NT2/D1 (cell line): ENCODE results near the gene SLC15A2.
A peak's percentile ranks its signal among the peaks of the same experiment; 100 is the strongest.
"Not testable (repeated sequence)": the region's sequence is repeated elsewhere in the genome, so short reads cannot be mapped to it uniquely, and the experiment has no call there.

Experiments used
- DNase-seq: peaks from one replicate; pipeline ENCODE4 v3.0.0-alpha.2; 2011; ENCODE audit warnings: low read depth, low spot score
- H3K27me3 ChIP-seq: 2 replicates; pipeline ENCODE4 v1.6.0; 2011; ENCODE audit warnings: mild to moderate bottlenecking; ENCODE audit not compliant: insufficient read length, insufficient read depth
- H3K36me3 ChIP-seq: 2 replicates; pipeline ENCODE4 v1.6.1; 2011; ENCODE audit warnings: mild to moderate bottlenecking, low read length, mixed read lengths; ENCODE audit not compliant: insufficient read depth, insufficient read length
- H3K4me1 ChIP-seq: 2 replicates; pipeline ENCODE4 v1.5.1; 2011; ENCODE audit not compliant: insufficient read depth, insufficient read length
- H3K4me3 ChIP-seq: 2 replicates; pipeline ENCODE4 v1.5.1; 2011; ENCODE audit warnings: low read depth; ENCODE audit not compliant: insufficient read length
- H3K9ac ChIP-seq: 2 replicates; pipeline ENCODE4 v1.6.0; 2011; ENCODE audit warnings: low read depth; ENCODE audit not compliant: insufficient read length
- H3K9me3 ChIP-seq: 2 replicates; pipeline ENCODE4 v1.5.1; 2011; ENCODE audit warnings: mild to moderate bottlenecking, low read length; ENCODE audit not compliant: insufficient read depth
- SUZ12 ChIP-seq: IDR thresholded peaks from 2 replicates; pipeline ENCODE4 v1.6.1; 2011; ENCODE audit not compliant: insufficient read length, insufficient read depth; ENCODE audit errors: extremely low read depth
- YY1 ChIP-seq: IDR thresholded peaks from 2 replicates; pipeline ENCODE4 v1.6.1; 2011; ENCODE audit not compliant: insufficient read length, insufficient read depth
- ZNF274 ChIP-seq: IDR thresholded peaks from 2 replicates; pipeline ENCODE4 v1.6.1; 2011; ENCODE audit warnings: mild to moderate bottlenecking, low read depth, low read length

SLC15A2 gene, protein sequence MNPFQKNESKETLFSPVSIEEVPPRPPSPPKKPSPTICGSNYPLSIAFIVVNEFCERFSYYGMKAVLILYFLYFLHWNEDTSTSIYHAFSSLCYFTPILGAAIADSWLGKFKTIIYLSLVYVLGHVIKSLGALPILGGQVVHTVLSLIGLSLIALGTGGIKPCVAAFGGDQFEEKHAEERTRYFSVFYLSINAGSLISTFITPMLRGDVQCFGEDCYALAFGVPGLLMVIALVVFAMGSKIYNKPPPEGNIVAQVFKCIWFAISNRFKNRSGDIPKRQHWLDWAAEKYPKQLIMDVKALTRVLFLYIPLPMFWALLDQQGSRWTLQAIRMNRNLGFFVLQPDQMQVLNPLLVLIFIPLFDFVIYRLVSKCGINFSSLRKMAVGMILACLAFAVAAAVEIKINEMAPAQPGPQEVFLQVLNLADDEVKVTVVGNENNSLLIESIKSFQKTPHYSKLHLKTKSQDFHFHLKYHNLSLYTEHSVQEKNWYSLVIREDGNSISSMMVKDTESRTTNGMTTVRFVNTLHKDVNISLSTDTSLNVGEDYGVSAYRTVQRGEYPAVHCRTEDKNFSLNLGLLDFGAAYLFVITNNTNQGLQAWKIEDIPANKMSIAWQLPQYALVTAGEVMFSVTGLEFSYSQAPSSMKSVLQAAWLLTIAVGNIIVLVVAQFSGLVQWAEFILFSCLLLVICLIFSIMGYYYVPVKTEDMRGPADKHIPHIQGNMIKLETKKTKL

GRCh38 chr3:121894301-121894990 is at the start of gene SLC15A2:
SLC15A2 (plus strand) TSS chr3:121894401; CDS start chr3:121894477, 76 bp downstream.
- TF ChIP-seq SUZ12 (no peak), ZNF274 (no peak), YY1 (no peak)
- Histone ChIP-seq H3K9me3 (no peaks in the 10 kb centered on the region), H3K4me1 (no peaks in the 10 kb centered on the region), H3K36me3 (no peaks in the 10 kb centered on the region), H3K4me3 (no peak within 1 kb of the TSS), H3K27me3 (no peaks in the 10 kb centered on the region), H3K9ac (peak within 1 kb of the TSS; percentile 23)
- DNase-seq: peak; percentile 39

- H3K27me3 ChIP-seq: no peaks in the 10 kb centered on the region
- no peak overlapping the region for H3K9ac ChIP-seq
- H3K9me3 ChIP-seq: peaks cover 10% of the 10 kb centered on the region; the same call in 1 of the 2 replicates
- H3K4me1 ChIP-seq: no peaks in the 10 kb centered on the region
- no peak for DNase-seq
- no peaks in the 10 kb centered on the region for H3K36me3 ChIP-seq
- H3K4me3 ChIP-seq: no peak overlapping the region
- no peak for TF ChIP-seq SUZ12
- TF ChIP-seq ZNF274: no peak
- no peak for TF ChIP-seq YY1
Observed at GRCh38 chr3:121844892-121845291, 49.3 kb upstream of the SLC15A2 start.

DNA sequence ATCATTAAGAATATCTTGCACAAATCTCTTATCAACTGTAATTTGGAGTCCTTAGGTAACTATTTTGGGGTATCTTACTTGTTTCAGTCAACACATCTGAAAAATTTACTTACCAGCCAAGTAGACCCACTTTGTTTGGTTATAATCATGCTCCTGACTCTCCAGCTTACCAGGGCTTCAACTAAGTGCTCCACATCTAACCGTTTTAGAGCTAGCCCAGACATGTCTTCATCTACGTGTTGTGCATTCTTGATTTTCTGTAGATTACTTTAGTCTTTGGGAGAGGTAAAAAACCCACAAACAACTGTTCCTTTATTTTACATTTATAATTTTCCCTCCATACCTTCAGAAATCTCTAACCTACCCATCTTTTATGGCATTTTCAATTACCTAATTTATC is 41.9 kb upstream of the SLC15A2 start:
- no peaks in the 10 kb centered on the region for H3K36me3 ChIP-seq

GRCh38 chr3:121855555-121855954 is 38.6 kb upstream of the SLC15A2 start:
- Histone ChIP-seq H3K4me1 (no peaks in the 10 kb centered on the region), H3K9ac (no peak overlapping the region), H3K27me3 (no peaks in the 10 kb centered on the region), H3K36me3 (no peaks in the 10 kb centered on the region), H3K4me3 (no peak overlapping the region), H3K9me3 (no peaks in the 10 kb centered on the region)
- no peak for TF ChIP-seq SUZ12
- DNase-seq: peak; percentile 47

More for the DNA sequence above, 41.9 kb upstream of the SLC15A2 start:
- H3K9me3 ChIP-seq: no peaks in the 10 kb centered on the region
- no peak for DNase-seq
- no peaks in the 10 kb centered on the region for H3K27me3 ChIP-seq
- TF ChIP-seq YY1: no peak
- no peaks in the 10 kb centered on the region for H3K4me1 ChIP-seq
- no peak overlapping the region for H3K9ac ChIP-seq
- H3K4me3 ChIP-seq: no peak overlapping the region

DNA sequence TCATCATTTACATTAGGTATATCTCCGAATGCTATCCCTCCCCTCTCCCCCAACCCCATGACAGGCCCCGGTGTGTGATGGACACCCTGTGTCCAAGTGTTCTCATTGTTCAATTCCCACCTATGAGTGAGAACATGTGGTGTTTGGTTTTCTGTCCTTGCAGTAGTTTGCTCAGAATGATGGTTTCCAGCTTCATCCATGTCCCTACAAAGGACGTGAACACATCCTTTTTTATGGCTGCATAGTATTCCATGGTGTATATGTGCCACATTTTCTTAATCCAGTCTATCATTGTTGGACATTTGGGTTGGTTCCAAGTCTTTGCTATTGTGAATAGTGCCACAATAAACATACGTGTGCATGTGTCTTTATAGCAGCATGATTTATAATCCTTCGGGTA is 36.4 kb upstream of the SLC15A2 start:
- DNase-seq, H3K9me3 ChIP-seq, H3K9ac ChIP-seq, H3K27me3 ChIP-seq, H3K36me3 ChIP-seq, H3K4me1 ChIP-seq, H3K4me3 ChIP-seq: not testable (repeated sequence)

- not testable (repeated sequence) for H3K4me3 ChIP-seq, H3K9ac ChIP-seq, DNase-seq, H3K4me1 ChIP-seq, H3K36me3 ChIP-seq, H3K27me3 ChIP-seq
- H3K9me3 ChIP-seq: peaks cover 17% of the 10 kb centered on the region
Observed at GRCh38 chr3:121863247-121863646, 31.0 kb upstream of the SLC15A2 start.

GRCh38 chr3:121863801-121864200 is 30.4 kb upstream of the SLC15A2 start:
- H3K4me3 ChIP-seq: no peak overlapping the region
- no peaks in the 10 kb centered on the region for H3K4me1 ChIP-seq
- H3K9me3 ChIP-seq: peaks cover 17% of the 10 kb centered on the region
- H3K27me3 ChIP-seq: no peaks in the 10 kb centered on the region
- DNase-seq: no peak
- no peaks in the 10 kb centered on the region for H3K36me3 ChIP-seq
- TF ChIP-seq ZNF274 (no peak), YY1 (no peak), SUZ12 (no peak)
- H3K9ac ChIP-seq: no peak overlapping the region
